A673 (cell line): ENCODE results near the gene BCL2L2. TPM values are rescaled to one million over a fixed set of nuclear protein-coding genes. Genes with fewer than 3 reads are reported as not detected.

Experiments
- BruUV-seq: library from RNA; stranded (reverse); fragments of 400-500 nt; replicated peaks from 2 replicates; lab custom pipeline; 2021; lab: Mats Ljungman, UMichigan
- CTCF ChIA-PET: fragments of 300-600 bp; sonication (Branson Sonifier 250); formaldehyde crosslinking; loops from one replicate; lab custom pipeline; 2022; ENCODE audit warnings: antibody characterized with exemption; lab: Charles Lee
- POLR2A ChIA-PET: fragments of 300-600 bp; sonication (Branson Sonifier 250); formaldehyde crosslinking; loops from one replicate; lab custom pipeline; 2022; ENCODE audit warnings: antibody characterized with exemption; ENCODE audit not compliant: low non-redundant PET; lab: Charles Lee
- DNase-seq: peaks from one replicate; pipeline ENCODE4 v3.0.0-alpha.2; 2015; ENCODE audit warnings: low spot score
- H3K27ac ChIP-seq: fragments of 200-600 bp; sonication (generic); 2 replicates; pipeline ENCODE4 v1.5.1; 2016; ENCODE audit warnings: mixed run types, low read depth, mild to moderate bottlenecking, mixed read lengths, antibody characterized with exemption, low read length; ENCODE audit not compliant: poor library complexity, severe bottlenecking
- H3K27me3 ChIP-seq: fragments of 200-600 bp; sonication (generic); replicated peaks from 2 replicates; pipeline ENCODE4 v1.6.1; 2017; ENCODE audit warnings: mixed run types, low read depth, mild to moderate bottlenecking, mixed read lengths, antibody characterized with exemption, low read length; ENCODE audit not compliant: insufficient read depth, poor library complexity
- H3K36me3 ChIP-seq: fragments of 200-600 bp; sonication (generic); 2 replicates; pipeline ENCODE4 v1.6.1; 2016; ENCODE audit warnings: mixed run types, mild to moderate bottlenecking, mixed read lengths, antibody characterized with exemption, low read length; ENCODE audit not compliant: insufficient read depth, poor library complexity, severe bottlenecking
- H3K4me1 ChIP-seq: fragments of 200-600 bp; sonication (generic); 2 replicates; pipeline ENCODE4 v1.6.1; 2017; ENCODE audit warnings: mixed run types, mild to moderate bottlenecking, mixed read lengths, antibody characterized with exemption, low read length; ENCODE audit not compliant: insufficient read depth, poor library complexity, severe bottlenecking
- H3K4me3 ChIP-seq: fragments of 200-600 bp; sonication (generic); 2 replicates; pipeline ENCODE4 v1.5.1; 2016; ENCODE audit warnings: low read depth, mixed run types, mild to moderate bottlenecking, mixed read lengths, low read length; ENCODE audit not compliant: poor library complexity, severe bottlenecking
- H3K9me3 ChIP-seq: fragments of 200-600 bp; sonication (generic); 2 replicates; pipeline ENCODE4 v1.6.1; 2016; ENCODE audit warnings: mixed run types, low read depth, mild to moderate bottlenecking, mixed read lengths, antibody characterized with exemption, low read length; ENCODE audit not compliant: poor library complexity, severe bottlenecking
- EZH2 ChIP-seq: fragments of 200-600 bp; sonication (generic); IDR thresholded peaks from 2 replicates; pipeline ENCODE4 v1.6.1; 2017; ENCODE audit warnings: borderline replicate concordance, low read depth, mild to moderate bottlenecking, mixed read lengths, antibody characterized with exemption, low read length; ENCODE audit not compliant: poor library complexity, severe bottlenecking
- intact Hi-C: fragments of 100-400 bp; cut with micrococcal nuclease; formaldehyde crosslinking; loops from one replicate; pipeline ENCODE4 v1.10.0; 2022; ENCODE audit not compliant: unreplicated experiment
- total RNA-seq: library from RNA; stranded (reverse); gene quantifications from 2 replicates; pipeline ENCODE4 v1.2.3, GENCODE V29; 2021
- TF ChIP-seq, protein P1 (sequence below): fragments of 300-800, 200-600 bp; sonication (generic); conservative IDR thresholded peaks from 2 replicates; pipeline ENCODE4 v1.5.1; 2017; ENCODE audit warnings: low read depth, mild to moderate bottlenecking, antibody characterized with exemption, low read length, moderate library complexity, mixed read lengths

Gene BCL2L2
- total RNA-seq, 1 experiment from 2014 or later: 22.8 TPM

DNA sequence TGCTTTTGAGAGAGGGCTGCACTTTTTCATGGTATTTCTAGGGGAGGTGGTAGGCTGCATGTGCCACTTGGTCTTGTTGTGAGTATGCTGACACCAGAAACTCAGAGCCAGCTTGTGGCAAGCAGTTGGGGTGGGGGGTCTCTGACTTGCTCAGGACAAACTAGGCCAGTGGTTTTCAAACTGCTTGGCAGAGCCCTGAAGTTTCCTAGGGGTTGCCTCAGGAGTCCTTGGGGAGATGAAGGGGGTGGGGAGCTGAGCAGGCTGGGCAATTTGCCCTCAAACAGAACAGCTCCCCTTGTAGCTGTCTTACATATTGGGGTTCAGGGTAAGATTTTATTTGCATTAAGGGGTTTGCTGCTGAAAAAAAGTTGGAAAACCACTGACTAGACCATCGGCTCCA is 3.9 kb downstream of the BCL2L2 start:
- ChIA-PET CTCF (no interaction called here), POLR2A (no interaction called here)
- H3K27me3 ChIP-seq: no peaks in the 10 kb centered on the region
- TF ChIP-seq, protein P1, sequence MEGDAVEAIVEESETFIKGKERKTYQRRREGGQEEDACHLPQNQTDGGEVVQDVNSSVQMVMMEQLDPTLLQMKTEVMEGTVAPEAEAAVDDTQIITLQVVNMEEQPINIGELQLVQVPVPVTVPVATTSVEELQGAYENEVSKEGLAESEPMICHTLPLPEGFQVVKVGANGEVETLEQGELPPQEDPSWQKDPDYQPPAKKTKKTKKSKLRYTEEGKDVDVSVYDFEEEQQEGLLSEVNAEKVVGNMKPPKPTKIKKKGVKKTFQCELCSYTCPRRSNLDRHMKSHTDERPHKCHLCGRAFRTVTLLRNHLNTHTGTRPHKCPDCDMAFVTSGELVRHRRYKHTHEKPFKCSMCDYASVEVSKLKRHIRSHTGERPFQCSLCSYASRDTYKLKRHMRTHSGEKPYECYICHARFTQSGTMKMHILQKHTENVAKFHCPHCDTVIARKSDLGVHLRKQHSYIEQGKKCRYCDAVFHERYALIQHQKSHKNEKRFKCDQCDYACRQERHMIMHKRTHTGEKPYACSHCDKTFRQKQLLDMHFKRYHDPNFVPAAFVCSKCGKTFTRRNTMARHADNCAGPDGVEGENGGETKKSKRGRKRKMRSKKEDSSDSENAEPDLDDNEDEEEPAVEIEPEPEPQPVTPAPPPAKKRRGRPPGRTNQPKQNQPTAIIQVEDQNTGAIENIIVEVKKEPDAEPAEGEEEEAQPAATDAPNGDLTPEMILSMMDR: no peak
- no peak for TF ChIP-seq EZH2
- peaks cover 9% of the 10 kb centered on the region for H3K4me1 ChIP-seq
- no peak for DNase-seq
- no peaks in the 10 kb centered on the region for H3K9me3 ChIP-seq
- no TSS peak for BruUV-seq
- H3K36me3 ChIP-seq: peaks cover 6% of the 10 kb centered on the region
- no peak overlapping the region for H3K27ac ChIP-seq
- intact Hi-C loops: no loop called here
- H3K4me3 ChIP-seq: no peak overlapping the region

DNA sequence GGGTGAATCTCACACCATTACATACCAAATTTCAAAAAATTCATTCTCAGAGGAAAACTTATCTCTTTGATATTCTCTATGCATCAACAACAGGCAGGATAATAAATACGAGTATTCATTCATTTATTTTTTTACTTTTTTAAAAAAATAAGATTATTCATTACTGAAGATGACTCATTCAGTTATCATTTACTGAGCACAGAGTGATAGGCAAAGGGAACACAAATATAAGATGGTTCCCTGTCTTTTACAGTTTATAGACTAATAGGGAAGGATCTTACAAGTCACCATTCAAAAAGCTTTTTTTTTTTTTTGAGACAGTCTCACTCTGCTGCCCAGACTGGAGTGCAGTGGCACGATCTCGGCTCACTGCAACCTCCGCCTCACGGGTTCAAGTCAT is 9.7 kb downstream of the BCL2L2 start:
- Histone ChIP-seq H3K4me1 (peaks cover 3% of the 10 kb centered on the region), H3K9me3 (no peaks in the 10 kb centered on the region), H3K36me3 (peaks cover 7% of the 10 kb centered on the region), H3K4me3 (no peak overlapping the region), H3K27ac (no peak overlapping the region), H3K27me3 (no peaks in the 10 kb centered on the region)
- no peak for TF ChIP-seq EZH2
- TF ChIP-seq, protein P1: no peak
- no TSS peak for BruUV-seq
- POLR2A ChIA-PET: interaction anchor here (0.6 kb wide), 1 partner anchor 228 kb away, joined by 5 read pairs; no protein-coding TSS in a partner anchor
- CTCF ChIA-PET: interaction anchor here (0.7 kb wide), 1 partner anchor 1802 kb away, joined by 4 read pairs; no protein-coding TSS in a partner anchor
- no peak for DNase-seq
- intact Hi-C loops: no loop called here

GRCh38 chr14:23319746-23320583 is 13.3 kb downstream of the BCL2L2 start:
- Histone ChIP-seq H3K4me3 (peak overlapping the region; percentile 38), H3K9me3 (no peaks in the 10 kb centered on the region), H3K27me3 (no peaks in the 10 kb centered on the region), H3K4me1 (peaks cover 13% of the 10 kb centered on the region), H3K36me3 (peaks cover 29% of the 10 kb centered on the region), H3K27ac (peak overlapping the region; percentile 80)
- ChIA-PET CTCF (interaction anchor here (0.5 to 3.1 kb wide), 3 partner anchors 19 to 199 kb away, joined by 3 to 9 read pairs (median 7); no protein-coding TSS in a partner anchor), POLR2A (no interaction called here)
- no TSS peak for BruUV-seq
- TF ChIP-seq EZH2: no peak
- TF ChIP-seq, protein P1: no peak
- no peak for DNase-seq
- intact Hi-C loops: loop anchor here (5.0 kb wide), 2 partner anchors 47 to 147 kb away; partner anchors contain the start of genes EFS and NGDN
